GM21786 (cell line): ENCODE measurements around the gene ASMTL.
A peak's percentile ranks its signal among the peaks of the same experiment; 100 is the strongest.
"Not testable (repeated sequence)": the region's sequence is repeated elsewhere in the genome, so short reads cannot be mapped to it uniquely, and the experiment has no call there.

Source experiments
- ATAC-seq: cut with Tn5 transposase; IDR thresholded peaks from one replicate; pipeline ENCODE4 v1.9.1; 2021; ENCODE audit not compliant: unreplicated experiment

Gene ASMTL

GRCh38 chrX:1462596-1463251 lies 10.0 kb upstream of the ASMTL start:
- no peak for ATAC-seq

- no peak for ATAC-seq
Measured at GRCh38 chrX:1462110-1462509, 9.4 kb upstream of the ASMTL start.

GRCh38 chrX:1455948-1456280 lies 3.2 kb upstream of the ASMTL start:
- ATAC-seq: no peak

GRCh38 chrX:1453951-1454785 lies 1.5 kb upstream of the ASMTL start:
- peak; percentile 40 for ATAC-seq

- ATAC-seq: peak; percentile 30
Measured at GRCh38 chrX:1453395-1453783, 680 bp upstream of the ASMTL start.

- ATAC-seq: no peak
Measured at GRCh38 chrX:1451661-1452515, 821 bp downstream of the ASMTL start.

GRCh38 chrX:1451251-1451660 lies 1.5 kb downstream of the ASMTL start:
- ATAC-seq: no peak

GRCh38 chrX:1450361-1451161 lies 2.1 kb downstream of the ASMTL start:
- ATAC-seq: no peak

- no peak for ATAC-seq
Measured at GRCh38 chrX:1449823-1450149, 2.9 kb downstream of the ASMTL start.

- no peak for ATAC-seq
Measured at GRCh38 chrX:1449036-1449822, 3.5 kb downstream of the ASMTL start.

- not testable (repeated sequence) for ATAC-seq
Measured at GRCh38 chrX:1448573-1449001, 4.1 kb downstream of the ASMTL start.

- ATAC-seq: not testable (repeated sequence)
Measured at GRCh38 chrX:1447969-1448572, 4.6 kb downstream of the ASMTL start.

- ATAC-seq: not testable (repeated sequence)
Measured at GRCh38 chrX:1446984-1447968, 5.4 kb downstream of the ASMTL start.

GRCh38 chrX:1444561-1445500 lies 7.9 kb downstream of the ASMTL start:
- no peak for ATAC-seq

GRCh38 chrX:1443496-1444075 lies 9.1 kb downstream of the ASMTL start:
- no peak for ATAC-seq

GRCh38 chrX:1442724-1443367 lies 9.9 kb downstream of the ASMTL start:
- ATAC-seq: no peak
